Astrocyte of the cerebellum (primary cell): ENCODE data around the gene IRF3.
"Not testable (repeated sequence)": the region's sequence is repeated elsewhere in the genome, so short reads cannot be mapped to it uniquely, and the experiment has no call there.

Source experiments
- DNase-seq: peaks from one replicate; pipeline ENCODE4 v3.0.0-alpha.2; 2011; ENCODE audit warnings: low read depth
- H3K4me3 ChIP-seq: 2 replicates; pipeline ENCODE4 v1.5.1; 2011; ENCODE audit warnings: mild to moderate bottlenecking, low read depth, low read length, moderate library complexity
- in situ Hi-C: cut with HindIII; loops from 2 replicates; pipeline ENCODE4 v1.10.0; 2017; ENCODE audit warnings: low sequenced_read_pairs
- TF ChIP-seq, protein P1 (sequence below): IDR thresholded peaks from 2 replicates; pipeline ENCODE4 v1.5.1; 2012; ENCODE audit warnings: low read length, low read depth, moderate library complexity, mild to moderate bottlenecking; ENCODE audit errors: missing control alignments

Gene IRF3

DNA sequence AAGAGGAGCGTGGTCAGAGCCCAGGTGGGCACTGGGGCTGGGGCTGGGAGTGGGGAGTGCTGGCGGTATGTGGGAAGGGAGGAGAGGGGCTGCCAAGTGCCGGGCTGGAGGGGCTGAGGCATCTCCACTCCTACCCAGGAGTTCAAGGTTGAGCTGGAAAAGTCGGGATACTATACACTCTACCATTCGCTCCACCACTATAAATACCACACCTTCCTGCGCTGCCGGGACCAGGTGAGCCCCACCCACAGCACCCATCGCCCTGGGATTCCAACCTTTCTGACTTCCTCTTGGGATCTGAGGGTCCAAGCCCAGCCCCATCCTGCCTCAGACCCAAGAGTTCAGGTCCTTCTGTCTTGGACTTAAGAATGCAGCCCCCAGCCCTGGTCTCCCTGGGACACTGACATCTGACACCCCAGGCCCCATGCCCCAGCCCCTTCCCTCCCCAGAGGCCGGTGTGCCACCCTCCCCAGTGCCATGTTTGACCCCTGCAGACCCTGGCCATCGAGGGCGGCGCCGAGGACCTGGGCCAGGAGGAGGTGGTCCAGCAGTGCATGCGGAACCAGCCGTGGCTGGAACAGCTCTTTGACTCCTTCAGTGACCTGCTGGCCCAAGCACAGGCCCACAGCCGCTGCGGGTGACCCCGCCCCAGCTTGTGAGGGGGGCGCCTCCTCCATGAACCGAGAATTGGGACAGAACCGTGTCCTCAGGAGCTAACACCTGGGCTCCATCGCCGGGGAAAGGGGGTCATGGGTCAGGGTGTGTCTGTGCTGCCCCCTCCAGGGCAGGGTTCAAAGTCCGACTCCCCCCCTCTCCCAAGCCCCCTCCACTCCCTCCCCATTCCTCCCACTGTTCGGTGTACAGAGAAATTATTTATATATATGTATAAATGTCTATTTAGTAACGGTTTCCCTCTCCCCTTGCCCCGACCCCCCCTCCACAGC is 40.4 kb downstream of the IRF3 start:
- no peak for DNase-seq
- TF ChIP-seq, protein P1, sequence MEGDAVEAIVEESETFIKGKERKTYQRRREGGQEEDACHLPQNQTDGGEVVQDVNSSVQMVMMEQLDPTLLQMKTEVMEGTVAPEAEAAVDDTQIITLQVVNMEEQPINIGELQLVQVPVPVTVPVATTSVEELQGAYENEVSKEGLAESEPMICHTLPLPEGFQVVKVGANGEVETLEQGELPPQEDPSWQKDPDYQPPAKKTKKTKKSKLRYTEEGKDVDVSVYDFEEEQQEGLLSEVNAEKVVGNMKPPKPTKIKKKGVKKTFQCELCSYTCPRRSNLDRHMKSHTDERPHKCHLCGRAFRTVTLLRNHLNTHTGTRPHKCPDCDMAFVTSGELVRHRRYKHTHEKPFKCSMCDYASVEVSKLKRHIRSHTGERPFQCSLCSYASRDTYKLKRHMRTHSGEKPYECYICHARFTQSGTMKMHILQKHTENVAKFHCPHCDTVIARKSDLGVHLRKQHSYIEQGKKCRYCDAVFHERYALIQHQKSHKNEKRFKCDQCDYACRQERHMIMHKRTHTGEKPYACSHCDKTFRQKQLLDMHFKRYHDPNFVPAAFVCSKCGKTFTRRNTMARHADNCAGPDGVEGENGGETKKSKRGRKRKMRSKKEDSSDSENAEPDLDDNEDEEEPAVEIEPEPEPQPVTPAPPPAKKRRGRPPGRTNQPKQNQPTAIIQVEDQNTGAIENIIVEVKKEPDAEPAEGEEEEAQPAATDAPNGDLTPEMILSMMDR = no peak
- in situ Hi-C loops = no loop called here
- H3K4me3 ChIP-seq = no peak overlapping the region

DNA sequence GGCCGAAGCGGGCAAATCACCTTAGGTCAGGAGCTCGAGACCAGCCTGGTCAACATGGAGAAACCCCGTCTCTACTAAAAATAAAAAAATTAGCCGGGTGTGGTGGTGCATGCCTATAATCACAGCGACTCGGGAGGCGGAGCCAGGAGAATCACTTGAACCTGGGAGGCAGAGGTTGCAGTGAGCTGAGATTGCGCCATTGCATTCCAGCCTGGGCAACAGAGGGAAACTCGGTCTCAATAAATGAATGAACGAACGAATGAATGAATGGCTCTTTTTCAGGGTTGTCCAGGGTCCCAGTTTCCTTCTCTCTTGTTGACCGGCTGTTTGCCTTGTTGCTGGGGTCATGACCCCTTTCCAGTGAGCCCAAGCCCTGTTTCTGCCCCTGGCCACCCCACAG is 47.8 kb downstream of the IRF3 start:
- DNase-seq, in situ Hi-C loops, H3K4me3 ChIP-seq: not testable (repeated sequence)

DNA sequence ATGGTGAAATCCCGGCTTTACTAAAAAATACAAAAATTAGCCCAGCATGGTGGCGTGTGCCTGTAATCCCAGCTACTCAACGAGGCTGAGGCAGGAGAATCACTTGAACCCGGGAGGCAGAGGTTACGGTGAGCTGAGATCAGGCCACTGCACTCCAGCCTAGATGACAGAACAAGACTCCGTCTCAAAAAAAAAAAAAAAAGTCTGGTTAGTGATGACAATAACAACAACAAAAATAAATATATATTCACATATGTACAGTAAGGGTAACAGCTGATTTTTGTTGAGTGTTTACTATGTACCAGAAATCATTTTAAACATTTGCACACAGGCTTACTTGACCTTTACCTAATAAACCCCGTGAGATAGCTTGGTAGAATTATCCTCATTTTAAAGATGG is 48.7 kb downstream of the IRF3 start:
- in situ Hi-C loops = no loop called here
- H3K4me3 ChIP-seq = no peak overlapping the region
- TF ChIP-seq, protein P1 = no peak
- DNase-seq = no peak

DNA sequence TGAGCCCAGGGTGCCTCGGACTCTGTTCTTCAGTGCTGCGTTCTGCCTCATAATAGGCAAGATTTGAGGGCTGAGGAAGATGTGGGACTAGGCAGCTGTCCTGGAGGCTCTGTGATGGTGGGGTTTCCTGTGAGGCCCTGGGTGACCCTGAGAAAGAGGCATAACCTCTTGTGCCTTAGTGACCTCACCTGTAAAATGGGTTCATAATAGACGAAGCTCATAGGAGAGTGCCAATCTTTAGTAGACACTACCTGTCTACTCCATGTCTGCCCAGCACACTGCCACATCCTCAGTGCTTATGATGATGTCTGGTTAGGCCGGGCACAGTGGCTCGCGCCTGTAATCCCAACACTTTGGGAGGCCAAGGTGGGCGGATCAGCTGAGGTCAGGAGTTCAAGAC is 49.1 kb downstream of the IRF3 start:
- TF ChIP-seq, protein P1 = no peak
- in situ Hi-C loops = no loop called here
- no peak overlapping the region for H3K4me3 ChIP-seq
- DNase-seq = no peak

DNA sequence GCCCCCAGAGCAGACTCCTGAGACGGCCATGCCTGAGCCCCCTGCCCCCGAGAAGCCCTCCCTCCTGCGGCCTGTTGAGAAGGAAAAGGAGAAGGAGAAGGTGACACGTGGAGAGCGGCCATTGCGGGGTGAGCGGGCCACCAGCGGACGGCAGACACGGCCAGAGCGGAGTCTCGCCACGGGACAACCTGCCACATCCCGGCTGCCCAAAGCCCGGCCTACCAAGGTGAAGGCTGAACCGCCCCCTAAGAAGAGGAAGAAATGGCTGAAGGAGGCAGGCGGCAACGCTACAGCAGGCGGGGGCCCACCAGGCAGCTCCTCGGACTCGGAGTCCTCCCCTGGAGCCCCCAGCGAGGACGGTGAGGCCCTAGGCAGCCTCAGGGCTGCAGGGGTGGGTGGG is 49.8 kb downstream of the IRF3 start:
- in situ Hi-C loops = no loop called here
- TF ChIP-seq, protein P1 = no peak
- DNase-seq = no peak
- H3K4me3 ChIP-seq = no peak overlapping the region

DNA sequence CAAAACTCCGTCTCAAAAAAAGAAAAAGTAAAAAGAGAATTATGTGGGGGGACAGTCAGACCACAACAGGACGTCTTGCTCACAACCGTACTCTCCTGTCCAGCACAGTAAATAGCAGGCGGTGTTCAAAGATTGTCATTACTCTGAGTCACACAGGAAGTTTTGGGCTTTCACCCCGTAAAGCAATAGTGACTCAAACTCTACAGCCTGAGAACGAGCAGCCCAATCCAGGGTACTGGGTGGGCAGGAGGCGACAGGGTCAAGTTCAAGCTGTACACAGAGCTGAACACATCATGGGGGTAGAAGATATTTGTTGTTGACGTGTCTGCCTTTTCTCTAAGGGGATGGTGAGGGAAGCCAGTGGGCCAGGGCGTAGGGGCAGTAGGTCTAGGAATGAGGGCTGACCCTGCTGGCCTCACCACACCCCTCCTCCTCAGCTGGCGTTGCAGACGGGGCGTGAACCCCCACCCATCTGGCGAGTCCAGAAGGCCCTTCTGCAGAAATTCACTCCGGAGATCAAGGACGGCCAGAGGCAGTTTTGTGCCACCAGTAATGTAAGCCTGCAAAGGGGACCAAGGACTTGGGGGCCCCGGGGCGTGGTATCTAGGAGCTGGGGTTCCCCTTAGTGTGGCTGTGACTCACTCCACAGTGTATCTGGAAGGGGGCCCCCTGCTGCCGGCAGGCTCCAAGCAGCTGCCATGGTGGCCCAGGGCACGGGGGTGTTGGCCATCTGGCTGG is 51.4 kb downstream of the IRF3 start:
- peak; percentile 24 for DNase-seq
- no peak overlapping the region for H3K4me3 ChIP-seq
- TF ChIP-seq, protein P1 = no peak
- in situ Hi-C loops = no loop called here

DNA sequence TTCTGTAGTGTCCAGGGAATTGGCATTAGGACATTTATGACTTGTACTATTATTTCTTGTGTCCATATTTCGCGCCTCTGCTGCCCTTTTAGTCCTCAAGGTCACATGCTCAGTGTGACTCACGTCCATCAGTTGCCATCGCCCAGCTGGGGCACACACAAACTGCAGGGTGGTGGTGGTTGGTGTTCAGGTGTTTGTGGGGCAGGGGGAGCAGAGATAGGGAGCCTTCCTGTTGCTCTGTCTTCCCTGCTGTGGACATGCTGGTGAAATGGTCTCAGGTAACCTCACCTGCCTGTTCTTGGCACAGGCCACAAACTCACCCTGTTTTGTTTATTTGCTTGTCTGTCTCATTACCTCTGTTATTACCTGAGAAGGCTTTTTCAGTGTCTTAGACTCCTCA is 52.3 kb downstream of the IRF3 start:
- no peak overlapping the region for H3K4me3 ChIP-seq
- TF ChIP-seq, protein P1 = no peak
- no peak for DNase-seq
- in situ Hi-C loops = no loop called here
